SK-N-SH treated with all-trans-retinoic acid at 6 μM for 48 hours (cell line): Measurements from ENCODE around the gene ACR.

Source experiments
- ATAC-seq: fragments of 200-7000 bp; cut with Tn5 transposase; 3 replicates; pipeline ENCODE4 v1.9.1; 2020; ENCODE audit warnings: mild to moderate bottlenecking, moderate library complexity
- ARNTL ChIP-seq: fragments of 450-650 bp; formaldehyde crosslinking; IDR thresholded peaks from 2 replicates; pipeline ENCODE4 v1.5.0; 2020; ENCODE audit warnings: low read depth, mild to moderate bottlenecking, moderate library complexity, borderline replicate concordance
- BACH2 ChIP-seq: fragments of 250-450 bp; sonication (Bioruptor Pico); IDR thresholded peaks from 2 replicates; pipeline ENCODE4 v1.9.0; 2021; ENCODE audit warnings: mild to moderate bottlenecking, borderline replicate concordance
- CSDC2 ChIP-seq: fragments of 250-450 bp; sonication (Bioruptor Pico); IDR thresholded peaks from 2 replicates; pipeline ENCODE4 v1.5.0; 2020; ENCODE audit warnings: mild to moderate bottlenecking, moderate library complexity
- ESRRG ChIP-seq: fragments of 250-450 bp; sonication (Bioruptor Pico); IDR thresholded peaks from 2 replicates; pipeline ENCODE4 v1.6.1; 2021; ENCODE audit warnings: mild to moderate bottlenecking
- GLIS3 ChIP-seq: fragments of 250-450 bp; sonication (Bioruptor Pico); IDR thresholded peaks from 2 replicates; pipeline ENCODE4 v1.5.0; 2020; ENCODE audit warnings: mild to moderate bottlenecking, moderate library complexity
- ISL1 ChIP-seq: fragments of 250-450 bp; sonication (Bioruptor Pico); IDR thresholded peaks from 2 replicates; pipeline ENCODE4 v2.1.2; 2022; ENCODE audit warnings: mild to moderate bottlenecking, moderate library complexity
- OSR1 ChIP-seq: fragments of 250-450 bp; sonication (Bioruptor Pico); IDR thresholded peaks from 2 replicates; pipeline ENCODE4 v1.8.0; 2022; ENCODE audit warnings: moderate library complexity, mild to moderate bottlenecking, inconsistent platforms
- RARB ChIP-seq: fragments of 250-450 bp; sonication (Bioruptor Pico); IDR thresholded peaks from 2 replicates; pipeline ENCODE4 v1.8.0; 2021; ENCODE audit warnings: mild to moderate bottlenecking, moderate library complexity
- SNAI2 ChIP-seq: fragments of 250-450 bp; sonication (Bioruptor Pico); IDR thresholded peaks from 2 replicates; pipeline ENCODE4 v1.5.0; 2020; ENCODE audit warnings: mild to moderate bottlenecking, moderate library complexity
- TCF4 ChIP-seq: fragments of 250-450 bp; sonication (Bioruptor Pico); IDR thresholded peaks from 2 replicates; pipeline ENCODE4 v1.8.0; 2021; ENCODE audit warnings: mild to moderate bottlenecking, moderate library complexity, borderline replicate concordance
- TOX ChIP-seq: fragments of 250-450 bp; sonication (Bioruptor Pico); IDR thresholded peaks from 2 replicates; pipeline ENCODE4 v1.8.0; 2021; ENCODE audit warnings: mild to moderate bottlenecking, moderate library complexity, borderline replicate concordance
- ZC3H10 ChIP-seq: fragments of 250-450 bp; sonication (Bioruptor Pico); IDR thresholded peaks from 2 replicates; pipeline ENCODE4 v1.5.1; 2021; ENCODE audit warnings: mild to moderate bottlenecking, moderate library complexity
- ZFP3 ChIP-seq: fragments of 250-450 bp; sonication (Bioruptor Pico); IDR thresholded peaks from 2 replicates; pipeline ENCODE4 v1.5.0; 2020; ENCODE audit warnings: mild to moderate bottlenecking, moderate library complexity
- ZFP30 ChIP-seq: fragments of 450-650 bp; formaldehyde crosslinking; IDR thresholded peaks from 2 replicates; pipeline ENCODE4 v1.5.0; 2022; ENCODE audit warnings: mild to moderate bottlenecking, moderate library complexity
- ZNF565 ChIP-seq: fragments of 450-650 bp; formaldehyde crosslinking; conservative IDR thresholded peaks from 2 replicates; pipeline ENCODE4 v1.5.0; 2020; ENCODE audit warnings: low read depth, mild to moderate bottlenecking, moderate library complexity
- ZNF8 ChIP-seq: fragments of 450-650 bp; formaldehyde crosslinking; IDR thresholded peaks from 2 replicates; pipeline ENCODE4 v1.5.0; 2020; ENCODE audit warnings: mild to moderate bottlenecking, moderate library complexity
- TF ChIP-seq, protein P1 (sequence below): fragments of 250-450 bp; sonication (Bioruptor Pico); IDR thresholded peaks from 2 replicates; pipeline ENCODE4 v1.8.0; 2021; ENCODE audit warnings: low read depth, mild to moderate bottlenecking, moderate library complexity, borderline replicate concordance
- TF ChIP-seq, protein P2 (sequence below): fragments of 250-450 bp; sonication (Bioruptor Pico); IDR thresholded peaks from 2 replicates; pipeline ENCODE4 v1.5.0; 2020; ENCODE audit warnings: mild to moderate bottlenecking, moderate library complexity
- TF ChIP-seq, protein P3 (sequence below): fragments of 250-450 bp; sonication (Bioruptor Pico); IDR thresholded peaks from 2 replicates; pipeline ENCODE4 v1.8.0; 2020; ENCODE audit warnings: mild to moderate bottlenecking, moderate library complexity, borderline replicate concordance
- TF ChIP-seq, protein P4 (sequence below): fragments of 250-450 bp; sonication (Bioruptor Pico); IDR thresholded peaks from 2 replicates; pipeline ENCODE4 v1.5.1; 2021; ENCODE audit warnings: mild to moderate bottlenecking, moderate library complexity

Gene ACR

DNA sequence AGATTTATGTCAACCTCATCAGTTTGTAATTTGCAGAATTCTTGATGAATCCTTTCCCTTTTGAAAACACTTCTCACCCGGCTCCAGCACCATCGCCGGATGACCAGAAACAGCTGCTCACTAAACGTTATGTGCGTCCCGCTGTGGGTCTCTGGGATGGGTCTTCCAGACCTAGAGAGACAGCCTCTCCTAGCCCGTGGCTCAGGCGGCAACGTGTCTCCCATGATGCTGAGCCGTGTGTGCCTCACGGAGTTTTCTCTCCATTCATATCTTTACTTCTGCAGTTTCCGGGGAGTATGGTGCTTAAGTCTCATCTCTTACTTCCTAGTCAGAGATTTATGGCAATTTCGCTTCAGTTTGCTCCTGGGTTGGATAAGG, 25.0 kb upstream of the ACR start:
- ATAC-seq = no peak
- TF ChIP-seq, protein P1, sequence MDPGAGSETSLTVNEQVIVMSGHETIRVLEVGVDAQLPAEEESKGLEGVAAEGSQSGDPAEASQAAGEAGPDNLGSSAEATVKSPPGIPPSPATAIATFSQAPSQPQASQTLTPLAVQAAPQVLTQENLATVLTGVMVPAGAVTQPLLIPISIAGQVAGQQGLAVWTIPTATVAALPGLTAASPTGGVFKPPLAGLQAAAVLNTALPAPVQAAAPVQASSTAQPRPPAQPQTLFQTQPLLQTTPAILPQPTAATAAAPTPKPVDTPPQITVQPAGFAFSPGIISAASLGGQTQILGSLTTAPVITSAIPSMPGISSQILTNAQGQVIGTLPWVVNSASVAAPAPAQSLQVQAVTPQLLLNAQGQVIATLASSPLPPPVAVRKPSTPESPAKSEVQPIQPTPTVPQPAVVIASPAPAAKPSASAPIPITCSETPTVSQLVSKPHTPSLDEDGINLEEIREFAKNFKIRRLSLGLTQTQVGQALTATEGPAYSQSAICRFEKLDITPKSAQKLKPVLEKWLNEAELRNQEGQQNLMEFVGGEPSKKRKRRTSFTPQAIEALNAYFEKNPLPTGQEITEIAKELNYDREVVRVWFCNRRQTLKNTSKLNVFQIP (CRISPR knock-in tag) = no peak
- no peak for TF ChIP-seq ZNF565 (CRISPR knock-in tag)
- TF ChIP-seq ZFP3 = no peak
- TF ChIP-seq ESRRG (CRISPR knock-in tag) = no peak
- TF ChIP-seq GLIS3 (CRISPR knock-in tag) = no peak
- no peak for TF ChIP-seq ISL1 (CRISPR knock-in tag)
- no peak for TF ChIP-seq OSR1 (CRISPR knock-in tag)
- TF ChIP-seq TOX (CRISPR knock-in tag) = no peak
- no peak for TF ChIP-seq ZNF8 (CRISPR knock-in tag)
- TF ChIP-seq ZC3H10 = no peak
- no peak for TF ChIP-seq TCF4 (CRISPR knock-in tag)
- TF ChIP-seq, protein P2, sequence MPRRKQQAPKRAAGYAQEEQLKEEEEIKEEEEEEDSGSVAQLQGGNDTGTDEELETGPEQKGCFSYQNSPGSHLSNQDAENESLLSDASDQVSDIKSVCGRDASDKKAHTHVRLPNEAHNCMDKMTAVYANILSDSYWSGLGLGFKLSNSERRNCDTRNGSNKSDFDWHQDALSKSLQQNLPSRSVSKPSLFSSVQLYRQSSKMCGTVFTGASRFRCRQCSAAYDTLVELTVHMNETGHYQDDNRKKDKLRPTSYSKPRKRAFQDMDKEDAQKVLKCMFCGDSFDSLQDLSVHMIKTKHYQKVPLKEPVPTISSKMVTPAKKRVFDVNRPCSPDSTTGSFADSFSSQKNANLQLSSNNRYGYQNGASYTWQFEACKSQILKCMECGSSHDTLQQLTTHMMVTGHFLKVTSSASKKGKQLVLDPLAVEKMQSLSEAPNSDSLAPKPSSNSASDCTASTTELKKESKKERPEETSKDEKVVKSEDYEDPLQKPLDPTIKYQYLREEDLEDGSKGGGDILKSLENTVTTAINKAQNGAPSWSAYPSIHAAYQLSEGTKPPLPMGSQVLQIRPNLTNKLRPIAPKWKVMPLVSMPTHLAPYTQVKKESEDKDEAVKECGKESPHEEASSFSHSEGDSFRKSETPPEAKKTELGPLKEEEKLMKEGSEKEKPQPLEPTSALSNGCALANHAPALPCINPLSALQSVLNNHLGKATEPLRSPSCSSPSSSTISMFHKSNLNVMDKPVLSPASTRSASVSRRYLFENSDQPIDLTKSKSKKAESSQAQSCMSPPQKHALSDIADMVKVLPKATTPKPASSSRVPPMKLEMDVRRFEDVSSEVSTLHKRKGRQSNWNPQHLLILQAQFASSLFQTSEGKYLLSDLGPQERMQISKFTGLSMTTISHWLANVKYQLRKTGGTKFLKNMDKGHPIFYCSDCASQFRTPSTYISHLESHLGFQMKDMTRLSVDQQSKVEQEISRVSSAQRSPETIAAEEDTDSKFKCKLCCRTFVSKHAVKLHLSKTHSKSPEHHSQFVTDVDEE (CRISPR knock-in tag) = no peak
- TF ChIP-seq BACH2 (CRISPR knock-in tag) = no peak
- TF ChIP-seq ZFP30 = no peak
- no peak for TF ChIP-seq SNAI2 (CRISPR knock-in tag)
- no peak for TF ChIP-seq ARNTL (CRISPR knock-in tag)
- TF ChIP-seq RARB (CRISPR knock-in tag) = no peak

DNA sequence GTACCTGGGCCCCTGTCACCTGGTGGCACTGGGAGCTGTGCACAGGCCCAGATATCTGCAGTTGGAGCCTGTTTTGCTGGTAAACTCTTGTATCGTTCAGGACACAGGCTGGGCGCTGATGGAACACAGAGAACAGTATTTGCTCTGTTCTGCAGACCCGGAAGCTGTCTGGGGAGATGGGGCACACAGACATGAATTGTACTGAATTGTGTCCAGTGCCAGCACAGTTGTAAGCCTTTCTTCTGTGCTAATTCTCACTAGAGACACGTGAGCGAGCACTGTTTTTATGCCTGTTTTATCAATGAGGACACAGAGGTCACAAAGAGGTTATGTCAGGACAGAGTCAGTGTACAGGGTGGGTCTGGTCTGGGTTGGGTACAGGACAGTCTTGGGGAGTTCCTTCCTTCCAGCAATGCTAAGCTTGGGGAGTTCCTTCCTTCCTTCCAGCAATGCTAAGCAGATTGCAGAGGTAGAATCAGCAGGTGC, 24.4 kb upstream of the ACR start:
- no peak for ATAC-seq
- no peak for TF ChIP-seq GLIS3 (CRISPR knock-in tag)
- TF ChIP-seq, protein P2 (CRISPR knock-in tag) = no peak

DNA sequence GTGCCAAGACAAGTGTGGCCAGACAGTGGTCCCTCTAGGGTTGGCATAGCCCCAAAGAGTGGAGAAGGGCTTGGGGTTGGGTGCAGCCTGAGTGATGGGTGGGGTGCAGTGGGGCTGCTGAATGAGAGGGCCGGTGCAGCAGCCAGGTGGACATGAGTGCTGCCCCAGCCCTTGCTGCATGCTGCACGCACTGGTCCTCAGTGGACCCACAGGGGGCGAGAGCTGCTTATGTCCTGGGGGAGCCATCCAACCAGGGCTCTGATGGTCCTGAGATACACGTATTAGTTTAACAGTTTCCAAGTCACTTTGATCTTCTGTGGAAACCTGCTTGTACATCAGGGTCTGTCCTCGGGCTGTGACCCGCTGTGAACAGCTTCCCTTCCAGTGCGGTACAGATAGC, 23.9 kb upstream of the ACR start:
- ATAC-seq = no peak
- TF ChIP-seq OSR1 (CRISPR knock-in tag) (no peak), ZNF8 (CRISPR knock-in tag) (no peak), ZFP3 (no peak), ZNF565 (CRISPR knock-in tag) (no peak), ESRRG (CRISPR knock-in tag) (no peak), CSDC2 (CRISPR knock-in tag) (no peak), GLIS3 (CRISPR knock-in tag) (no peak), RARB (CRISPR knock-in tag) (no peak), TCF4 (CRISPR knock-in tag) (no peak), ISL1 (CRISPR knock-in tag) (no peak), BACH2 (CRISPR knock-in tag) (no peak)
- TF ChIP-seq, protein P2 (CRISPR knock-in tag) = no peak
- TF ChIP-seq, protein P3, sequence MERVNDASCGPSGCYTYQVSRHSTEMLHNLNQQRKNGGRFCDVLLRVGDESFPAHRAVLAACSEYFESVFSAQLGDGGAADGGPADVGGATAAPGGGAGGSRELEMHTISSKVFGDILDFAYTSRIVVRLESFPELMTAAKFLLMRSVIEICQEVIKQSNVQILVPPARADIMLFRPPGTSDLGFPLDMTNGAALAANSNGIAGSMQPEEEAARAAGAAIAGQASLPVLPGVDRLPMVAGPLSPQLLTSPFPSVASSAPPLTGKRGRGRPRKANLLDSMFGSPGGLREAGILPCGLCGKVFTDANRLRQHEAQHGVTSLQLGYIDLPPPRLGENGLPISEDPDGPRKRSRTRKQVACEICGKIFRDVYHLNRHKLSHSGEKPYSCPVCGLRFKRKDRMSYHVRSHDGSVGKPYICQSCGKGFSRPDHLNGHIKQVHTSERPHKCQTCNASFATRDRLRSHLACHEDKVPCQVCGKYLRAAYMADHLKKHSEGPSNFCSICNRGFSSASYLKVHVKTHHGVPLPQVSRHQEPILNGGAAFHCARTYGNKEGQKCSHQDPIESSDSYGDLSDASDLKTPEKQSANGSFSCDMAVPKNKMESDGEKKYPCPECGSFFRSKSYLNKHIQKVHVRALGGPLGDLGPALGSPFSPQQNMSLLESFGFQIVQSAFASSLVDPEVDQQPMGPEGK = no peak
- TF ChIP-seq, protein P4, sequence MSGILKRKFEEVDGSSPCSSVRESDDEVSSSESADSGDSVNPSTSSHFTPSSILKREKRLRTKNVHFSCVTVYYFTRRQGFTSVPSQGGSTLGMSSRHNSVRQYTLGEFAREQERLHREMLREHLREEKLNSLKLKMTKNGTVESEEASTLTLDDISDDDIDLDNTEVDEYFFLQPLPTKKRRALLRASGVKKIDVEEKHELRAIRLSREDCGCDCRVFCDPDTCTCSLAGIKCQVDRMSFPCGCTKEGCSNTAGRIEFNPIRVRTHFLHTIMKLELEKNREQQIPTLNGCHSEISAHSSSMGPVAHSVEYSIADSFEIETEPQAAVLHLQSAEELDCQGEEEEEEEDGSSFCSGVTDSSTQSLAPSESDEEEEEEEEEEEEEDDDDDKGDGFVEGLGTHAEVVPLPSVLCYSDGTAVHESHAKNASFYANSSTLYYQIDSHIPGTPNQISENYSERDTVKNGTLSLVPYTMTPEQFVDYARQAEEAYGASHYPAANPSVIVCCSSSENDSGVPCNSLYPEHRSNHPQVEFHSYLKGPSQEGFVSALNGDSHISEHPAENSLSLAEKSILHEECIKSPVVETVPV (CRISPR knock-in tag) = no peak
- TF ChIP-seq, protein P1 (CRISPR knock-in tag) = no peak
